ENCODE data around the gene METTL6.

GRCh38 chr3:15476378-15476777 lies 49.0 kb upstream of the METTL6 start:
- TF ChIP-seq EZH2 (IDR thresholded peaks at IDR 0.05; ENCODE audit: insufficient read depth, poor library complexity, severe bottlenecking), result no peak
- TF ChIP-seq EZH2phosphoT487 (IDR thresholded peaks at IDR 0.05; ENCODE audit: insufficient read depth, low read depth), result no peak

All from GM23248 (cell line).